Cardiac fibroblast (primary cell): ENCODE data around the gene CNTN1.

Experiments used
- DNase-seq, 2 donors: peaks; one replicate each; pipeline versions ENCODE4 v3.0.0 to v3.0.0-alpha.2; 2010; ENCODE audit warnings: low read depth in 2 of 2
- H3K4me3 ChIP-seq, 2 donors: replicated peaks in 1 of 2; 1 replicate in 1 of 2; 2 replicates in 1 of 2; pipeline ENCODE4 v1.5.1; 2011; ENCODE audit warnings: low read depth in 2 of 2, low read length in 2 of 2, mild to moderate bottlenecking in 2 of 2, moderate library complexity in 1 of 2
- TF ChIP-seq, protein P1 (sequence below): IDR thresholded peaks from one replicate; pipeline ENCODE4 v1.5.1; 2011; ENCODE audit warnings: low read depth, mild to moderate bottlenecking, low read length, inconsistent platforms

The CNTN1 gene

GRCh38 chr12:40921563-40922163, 229.4 kb downstream of the CNTN1 start:
- H3K4me3 ChIP-seq, result no peak overlapping the region
- TF ChIP-seq, protein P1, sequence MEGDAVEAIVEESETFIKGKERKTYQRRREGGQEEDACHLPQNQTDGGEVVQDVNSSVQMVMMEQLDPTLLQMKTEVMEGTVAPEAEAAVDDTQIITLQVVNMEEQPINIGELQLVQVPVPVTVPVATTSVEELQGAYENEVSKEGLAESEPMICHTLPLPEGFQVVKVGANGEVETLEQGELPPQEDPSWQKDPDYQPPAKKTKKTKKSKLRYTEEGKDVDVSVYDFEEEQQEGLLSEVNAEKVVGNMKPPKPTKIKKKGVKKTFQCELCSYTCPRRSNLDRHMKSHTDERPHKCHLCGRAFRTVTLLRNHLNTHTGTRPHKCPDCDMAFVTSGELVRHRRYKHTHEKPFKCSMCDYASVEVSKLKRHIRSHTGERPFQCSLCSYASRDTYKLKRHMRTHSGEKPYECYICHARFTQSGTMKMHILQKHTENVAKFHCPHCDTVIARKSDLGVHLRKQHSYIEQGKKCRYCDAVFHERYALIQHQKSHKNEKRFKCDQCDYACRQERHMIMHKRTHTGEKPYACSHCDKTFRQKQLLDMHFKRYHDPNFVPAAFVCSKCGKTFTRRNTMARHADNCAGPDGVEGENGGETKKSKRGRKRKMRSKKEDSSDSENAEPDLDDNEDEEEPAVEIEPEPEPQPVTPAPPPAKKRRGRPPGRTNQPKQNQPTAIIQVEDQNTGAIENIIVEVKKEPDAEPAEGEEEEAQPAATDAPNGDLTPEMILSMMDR, result peak; percentile 41
- peak; percentile 26 to 43 for DNase-seq

DNA sequence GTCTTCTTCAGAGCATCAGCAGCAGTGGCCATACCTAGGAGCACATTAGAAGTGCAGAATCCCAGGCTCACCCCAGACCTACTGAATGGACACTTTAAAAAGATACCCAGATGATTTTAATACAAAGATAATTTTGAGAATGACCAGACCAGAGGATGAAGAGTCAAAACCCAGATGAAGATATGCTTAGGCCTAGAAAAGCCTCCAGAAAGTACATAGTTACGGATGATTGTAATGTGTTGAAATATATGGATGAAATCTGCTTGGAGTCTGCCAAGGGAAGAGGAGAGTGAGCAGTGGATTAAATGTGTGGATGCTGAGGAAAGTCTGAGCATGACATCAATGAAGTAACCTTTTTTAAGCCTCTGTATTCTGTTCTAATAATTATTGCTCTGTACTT, 245.7 kb downstream of the CNTN1 start:
- TF ChIP-seq, protein P1, result no peak
- DNase-seq, result no peak
- H3K4me3 ChIP-seq, result no peak overlapping the region

DNA sequence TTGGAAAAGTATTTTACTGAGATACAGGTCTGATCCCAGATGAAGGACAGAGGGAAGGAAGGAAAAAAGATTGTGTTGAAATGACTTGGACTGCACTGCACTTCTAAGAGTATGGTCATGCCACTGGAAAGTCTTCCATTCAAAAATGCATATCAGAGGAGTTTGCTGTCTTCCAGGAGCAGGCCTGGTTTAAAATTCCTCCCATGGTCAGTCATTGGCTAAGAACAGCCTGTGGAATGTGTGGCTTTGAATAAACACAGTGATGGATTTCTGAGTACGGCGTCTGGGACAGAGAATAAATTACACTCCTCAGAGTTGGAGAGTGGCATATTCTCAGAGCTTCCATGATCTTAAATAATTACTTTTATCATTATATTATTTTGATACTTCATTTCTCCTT, 250.1 kb downstream of the CNTN1 start:
- peak in 1 of 2 donors; percentile 27 for DNase-seq

GRCh38 chr12:40945772-40946171, 253.5 kb downstream of the CNTN1 start:
- TF ChIP-seq, protein P1, result no peak
- no peak for DNase-seq
- no peak overlapping the region for H3K4me3 ChIP-seq

More for the DNA sequence above, 250.1 kb downstream of the CNTN1 start:
- TF ChIP-seq, protein P1, result no peak
- H3K4me3 ChIP-seq, result no peak overlapping the region

- peak; percentile 54 to 66 for DNase-seq
- TF ChIP-seq, protein P1, result peak; percentile 37
- H3K4me3 ChIP-seq, result no peak overlapping the region
Observed at GRCh38 chr12:40946612-40947194, 254.5 kb downstream of the CNTN1 start.

GRCh38 chr12:40947797-40948196, 255.6 kb downstream of the CNTN1 start:
- no peak for DNase-seq
- TF ChIP-seq, protein P1, result no peak
- H3K4me3 ChIP-seq, result no peak overlapping the region
